NCI-H2107 treated with DMSO at 0.1 percent for 48 hours (cell line): Measurements from ENCODE around the gene SPON2.

Experiments used
- DNase-seq: peaks from one replicate; lab custom pipeline; 2025; ENCODE audit not compliant: unreplicated experiment; lab: John Stamatoyannopoulos, UW

The SPON2 gene

DNA sequence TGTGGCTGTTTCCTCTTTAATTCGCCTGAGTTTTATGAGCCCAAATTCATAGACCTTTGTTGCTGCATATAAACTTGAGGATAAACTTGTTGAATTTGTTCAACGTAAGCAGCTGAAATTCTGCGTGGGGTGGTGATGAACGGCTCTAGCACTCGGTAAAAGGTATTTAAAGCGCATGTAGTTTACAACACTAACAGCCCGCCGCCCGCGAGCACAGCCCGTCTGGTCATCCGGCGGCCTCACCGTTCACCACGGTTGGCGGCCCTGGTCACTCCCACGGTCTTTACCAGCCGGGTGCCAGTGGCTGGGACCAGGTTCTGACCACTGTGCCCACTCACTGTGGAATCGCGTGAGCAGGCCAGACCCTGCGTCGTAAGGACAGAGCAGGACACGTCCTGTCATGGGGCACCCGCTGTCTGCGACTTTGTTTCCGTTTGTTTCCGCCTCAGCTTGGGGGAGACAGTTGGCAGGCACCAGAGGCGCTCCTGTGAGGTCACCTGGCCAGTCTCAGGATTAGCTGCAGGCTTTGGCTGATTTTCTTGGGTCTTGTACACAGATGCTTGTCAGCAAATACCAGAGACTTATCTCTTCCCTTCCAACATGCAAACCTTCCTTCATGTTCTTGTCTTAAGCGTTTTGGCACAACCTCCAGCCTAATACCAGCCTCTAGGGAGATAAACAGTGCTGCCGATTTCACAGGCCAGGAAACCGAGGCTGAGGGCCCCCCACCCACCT, 36.8 kb upstream of the SPON2 start:
- no peak for DNase-seq

DNA sequence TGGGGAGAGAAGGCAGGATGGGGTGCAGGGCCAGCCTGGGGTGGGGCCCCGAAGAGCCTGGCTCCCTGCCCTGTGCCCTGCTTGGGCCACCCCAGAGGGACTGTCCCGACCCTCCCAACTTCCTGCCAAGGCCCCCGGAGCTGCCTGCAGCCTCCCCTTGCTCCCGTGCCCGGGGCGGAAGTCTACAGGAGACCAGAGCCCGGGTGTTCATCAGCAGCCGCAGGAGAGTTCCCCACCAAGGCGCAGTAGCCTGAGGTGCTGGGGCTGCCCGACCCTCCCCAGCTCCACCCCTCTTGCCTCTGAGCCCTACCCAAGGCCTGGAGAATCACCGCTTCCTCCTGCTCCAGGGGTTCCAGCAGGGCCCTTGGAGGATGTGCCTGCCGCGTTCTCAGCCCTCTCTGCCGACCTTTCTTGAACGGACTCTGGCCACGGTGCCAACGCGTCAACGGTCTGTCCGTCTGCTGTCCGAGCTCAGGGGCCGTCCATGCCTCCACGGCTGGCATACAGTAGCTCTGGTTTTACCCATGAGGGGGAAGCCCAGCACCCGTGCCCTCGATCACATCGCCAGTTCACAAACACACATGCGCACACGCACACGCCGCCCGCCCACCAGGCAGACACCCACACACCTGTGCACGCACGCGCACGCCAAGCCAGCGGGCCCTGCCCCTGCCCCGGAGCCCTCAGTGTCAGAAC, 36.0 kb upstream of the SPON2 start:
- DNase-seq = no peak

- DNase-seq = no peak
Observed at GRCh38 chr4:1207603-1208265, 35.4 kb upstream of the SPON2 start.

GRCh38 chr4:1207157-1207470, 34.7 kb upstream of the SPON2 start:
- DNase-seq = no peak

GRCh38 chr4:1206299-1207156, 34.1 kb upstream of the SPON2 start:
- DNase-seq = no peak

DNA sequence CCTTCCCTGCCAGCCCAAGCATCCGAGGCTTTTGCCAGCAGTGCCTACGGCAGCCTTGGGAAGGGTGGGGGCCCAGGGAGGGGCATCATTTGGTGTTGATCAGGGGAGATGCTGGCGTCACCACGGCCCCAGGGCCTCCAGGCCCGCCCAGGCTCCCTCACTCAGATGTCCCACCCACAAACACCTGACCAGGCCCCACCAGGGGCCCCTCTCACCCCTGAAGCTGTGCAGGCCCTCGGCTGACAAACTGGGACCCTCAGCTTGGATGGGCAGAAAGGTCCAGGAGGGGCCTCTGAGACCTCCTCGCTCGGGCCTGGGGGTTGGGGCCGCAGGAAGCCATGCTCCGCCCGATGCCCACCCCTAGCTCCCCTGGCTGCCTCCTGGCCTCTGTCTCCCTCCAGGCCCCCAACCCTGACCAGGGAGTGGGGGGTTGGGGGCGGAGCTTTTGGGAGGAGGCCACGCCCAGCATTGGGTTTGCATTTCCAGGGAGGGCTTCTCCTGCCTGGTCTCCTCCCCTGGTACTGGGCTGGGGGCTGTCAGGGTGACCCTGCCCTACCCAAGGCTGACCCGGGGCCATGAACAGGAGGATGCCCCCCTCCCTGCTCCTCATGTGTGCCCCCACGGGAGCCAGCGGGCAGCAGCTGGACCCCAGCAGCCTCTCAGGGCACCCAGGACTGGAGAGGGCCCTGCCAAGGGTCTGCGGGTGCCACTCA, 33.4 kb upstream of the SPON2 start:
- DNase-seq = no peak

DNA sequence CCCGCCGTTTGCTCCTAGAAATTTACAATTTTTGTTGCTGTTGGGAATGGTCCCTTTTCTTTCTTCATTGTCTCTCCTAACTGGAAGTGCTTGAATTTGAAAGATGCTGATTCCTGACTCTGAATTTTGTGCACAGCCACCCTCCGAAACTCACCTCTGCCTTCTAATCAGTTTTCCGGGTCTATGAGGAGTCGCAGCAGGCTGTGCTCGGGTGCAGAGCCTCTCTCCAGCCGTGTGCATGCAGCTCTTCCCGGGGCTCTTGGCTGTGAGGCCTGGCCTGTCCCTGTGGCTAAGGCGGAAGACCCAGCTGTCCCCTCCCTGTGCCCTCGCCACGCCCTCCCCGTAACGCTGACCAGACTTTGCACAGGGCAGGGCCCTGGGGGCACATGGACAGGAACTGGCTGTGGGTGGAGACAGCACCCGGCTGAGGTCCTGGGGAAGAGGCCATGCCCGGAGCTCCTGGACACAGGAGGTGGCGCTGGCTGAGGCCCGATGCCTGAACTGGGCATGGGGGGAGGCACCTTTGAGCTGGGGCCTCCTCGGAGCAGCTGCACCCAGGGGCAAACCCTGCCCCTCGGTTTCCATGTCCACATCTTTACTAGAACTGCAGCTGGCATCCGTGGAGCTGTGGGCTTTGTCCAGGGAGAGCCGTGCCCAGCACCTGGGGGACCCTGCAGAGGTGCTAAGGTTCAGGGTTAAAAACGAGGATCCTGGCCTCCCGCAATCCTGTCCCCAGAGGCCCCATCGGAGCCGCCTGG, 32.6 kb upstream of the SPON2 start:
- DNase-seq = no peak

DNA sequence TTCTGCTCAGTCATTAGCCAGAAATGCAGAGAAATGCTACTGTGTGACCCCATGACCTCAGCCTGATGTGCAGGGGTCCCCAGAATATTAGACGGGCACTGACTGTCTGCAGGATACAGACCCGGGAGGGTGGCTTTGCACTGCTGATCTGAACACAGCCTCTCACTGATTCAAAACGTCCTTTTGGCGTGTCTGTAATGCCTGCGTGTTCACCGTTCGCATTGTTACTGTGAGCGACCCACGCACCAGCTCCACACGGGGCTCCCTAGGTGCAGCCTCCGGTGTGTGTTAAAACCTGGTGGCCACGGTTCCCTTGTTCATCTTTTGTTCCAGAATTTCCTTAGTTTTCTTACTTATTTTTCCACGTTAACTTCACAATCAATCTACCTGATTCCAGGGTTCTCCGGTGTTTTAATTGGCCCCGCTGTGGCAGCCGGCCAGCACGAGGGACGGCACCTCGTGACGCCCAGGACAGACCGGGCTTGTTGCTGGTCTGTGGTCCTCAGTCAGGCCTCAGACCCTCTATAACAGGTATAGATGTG, 32.0 kb upstream of the SPON2 start:
- DNase-seq = no peak

GRCh38 chr4:1203026-1203616, 30.7 kb upstream of the SPON2 start:
- DNase-seq = no peak

DNA sequence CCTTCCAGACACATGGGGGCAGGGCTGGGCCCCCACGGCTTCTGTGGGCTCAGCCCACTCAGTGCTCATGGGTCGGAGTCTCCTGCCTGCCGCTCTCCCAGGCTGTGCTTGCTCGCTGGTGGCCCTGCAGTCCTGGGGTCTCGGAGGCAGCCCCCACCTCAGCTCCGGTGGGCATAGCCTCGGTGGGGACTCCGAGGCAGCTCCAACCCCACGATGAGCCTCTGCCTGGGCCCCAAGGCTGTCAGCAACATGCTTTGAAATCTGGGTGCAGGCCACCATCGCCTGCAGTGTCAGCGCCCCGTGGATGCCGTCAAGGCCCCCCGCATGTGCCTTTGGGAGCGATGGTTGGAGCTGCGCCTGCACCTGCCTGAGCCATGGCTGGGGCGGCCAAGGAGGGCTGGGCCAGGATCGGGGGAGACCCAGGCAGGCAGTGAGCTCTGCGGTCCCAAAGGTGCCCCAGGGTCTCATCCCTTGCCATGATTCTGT, 30.2 kb upstream of the SPON2 start:
- DNase-seq = no peak

- no peak for DNase-seq
Observed at GRCh38 chr4:1201851-1202525, 29.6 kb upstream of the SPON2 start.

- DNase-seq = no peak
Observed at GRCh38 chr4:1200425-1201035, 28.1 kb upstream of the SPON2 start.

DNA sequence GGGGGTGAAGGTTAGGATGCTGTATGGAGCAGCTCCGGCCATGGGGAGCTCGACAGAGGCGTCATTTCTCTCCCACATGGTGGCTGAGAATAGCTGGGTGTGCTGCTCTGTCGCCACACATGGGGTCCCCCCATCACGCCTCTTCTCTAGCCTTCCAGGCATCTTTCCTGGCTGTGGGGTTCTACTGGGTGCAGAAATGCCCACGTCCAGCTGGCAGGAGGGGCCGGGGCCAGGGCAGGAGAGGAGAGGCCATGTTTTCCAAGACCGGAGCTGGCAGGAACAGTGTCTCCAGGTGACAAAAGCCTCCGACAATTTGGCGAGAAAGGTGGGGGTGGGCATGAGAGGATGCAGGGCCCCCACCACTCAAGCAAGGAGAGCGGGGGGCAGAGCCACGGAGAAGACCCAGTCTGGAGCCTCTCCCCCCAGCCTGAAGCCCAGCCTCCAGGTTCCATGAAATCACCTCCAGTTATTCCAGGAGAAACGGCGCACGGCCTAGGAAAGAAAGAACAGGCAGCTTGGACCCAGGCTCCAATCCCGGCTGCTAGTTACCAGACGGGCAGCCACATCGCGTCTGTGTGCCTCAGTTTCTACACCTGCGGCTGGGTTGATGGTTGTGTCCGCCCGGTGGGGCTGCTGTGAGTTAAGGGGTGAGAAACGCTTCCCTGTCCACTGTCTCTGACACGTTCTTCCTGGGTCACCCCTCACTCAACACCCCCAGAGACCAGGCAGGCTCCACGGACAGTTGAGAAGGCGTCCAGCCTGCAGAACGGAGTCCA, 27.4 kb upstream of the SPON2 start:
- DNase-seq = no peak

- DNase-seq = no peak
Observed at GRCh38 chr4:1198098-1198844, 25.9 kb upstream of the SPON2 start.

DNA sequence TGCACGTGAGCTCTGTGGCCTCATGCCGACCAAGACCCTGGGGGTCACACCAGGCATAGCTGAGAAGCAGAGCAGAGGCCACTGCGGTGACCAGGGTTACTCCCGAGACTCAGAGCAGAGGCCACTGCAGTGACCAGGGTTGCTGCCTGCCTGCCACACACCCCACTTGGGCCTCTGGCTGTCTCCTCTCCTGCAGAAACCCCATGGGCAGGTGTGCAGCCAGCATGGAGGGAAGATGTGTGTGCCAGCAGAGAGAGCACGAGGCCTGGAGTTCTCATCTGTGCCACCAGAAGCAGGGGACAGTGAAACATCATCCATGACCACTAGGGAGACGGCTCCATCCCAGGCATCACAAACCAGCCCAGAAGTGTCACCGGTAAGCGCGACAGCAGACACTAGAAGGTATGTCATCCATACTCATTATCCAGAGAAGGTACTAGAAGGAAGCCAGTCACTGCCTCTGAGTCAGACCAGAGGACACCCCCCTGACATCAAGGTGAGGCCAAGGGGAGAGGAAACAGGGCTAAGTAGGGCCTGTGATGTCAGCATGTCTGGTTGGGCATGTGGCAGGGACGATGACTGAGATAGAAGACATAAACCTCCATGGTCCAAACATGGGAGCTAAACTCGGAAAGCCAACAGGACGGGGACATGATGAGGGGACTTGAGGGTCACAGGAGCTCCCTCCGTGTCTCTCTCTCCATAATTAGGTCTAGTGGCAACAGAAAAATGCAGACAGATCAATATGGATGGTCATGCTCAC, 24.2 kb upstream of the SPON2 start:
- no peak for DNase-seq

DNA sequence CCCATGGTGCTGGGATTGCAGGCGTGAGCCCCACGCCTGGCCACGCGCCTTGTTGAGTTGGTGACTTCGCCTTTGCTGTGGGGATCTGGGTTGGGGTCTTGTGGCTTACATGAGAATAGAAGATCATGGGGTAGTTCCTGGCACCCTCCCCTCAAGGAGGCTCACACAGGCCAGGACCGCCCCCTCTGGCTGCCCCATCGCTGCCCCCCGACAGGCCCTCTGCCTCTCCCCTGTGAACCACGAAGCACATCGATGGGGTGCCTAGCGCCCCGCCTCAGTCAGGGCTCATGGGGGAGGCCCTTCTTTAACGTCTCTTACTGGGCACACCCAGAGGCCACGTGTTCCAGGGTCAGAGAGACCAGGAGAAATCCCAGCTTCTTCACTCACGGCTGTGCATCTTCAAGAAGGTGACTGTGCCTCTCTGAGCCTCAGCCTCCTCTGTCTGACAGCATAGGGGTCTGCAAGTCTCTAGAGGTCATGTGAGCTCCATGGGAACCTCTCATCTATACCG, 23.6 kb upstream of the SPON2 start:
- no peak for DNase-seq
